NCI-H1694 treated with DMSO at 0.1 percent for 48 hours (cell line): ENCODE measurements around the gene TNIP1.
A peak's percentile ranks its signal among the peaks of the same experiment; 100 is the strongest.

Source experiments
- DNase-seq: peaks from one replicate; lab custom pipeline; 2025; lab: John Stamatoyannopoulos, UW

Gene TNIP1, protein sequence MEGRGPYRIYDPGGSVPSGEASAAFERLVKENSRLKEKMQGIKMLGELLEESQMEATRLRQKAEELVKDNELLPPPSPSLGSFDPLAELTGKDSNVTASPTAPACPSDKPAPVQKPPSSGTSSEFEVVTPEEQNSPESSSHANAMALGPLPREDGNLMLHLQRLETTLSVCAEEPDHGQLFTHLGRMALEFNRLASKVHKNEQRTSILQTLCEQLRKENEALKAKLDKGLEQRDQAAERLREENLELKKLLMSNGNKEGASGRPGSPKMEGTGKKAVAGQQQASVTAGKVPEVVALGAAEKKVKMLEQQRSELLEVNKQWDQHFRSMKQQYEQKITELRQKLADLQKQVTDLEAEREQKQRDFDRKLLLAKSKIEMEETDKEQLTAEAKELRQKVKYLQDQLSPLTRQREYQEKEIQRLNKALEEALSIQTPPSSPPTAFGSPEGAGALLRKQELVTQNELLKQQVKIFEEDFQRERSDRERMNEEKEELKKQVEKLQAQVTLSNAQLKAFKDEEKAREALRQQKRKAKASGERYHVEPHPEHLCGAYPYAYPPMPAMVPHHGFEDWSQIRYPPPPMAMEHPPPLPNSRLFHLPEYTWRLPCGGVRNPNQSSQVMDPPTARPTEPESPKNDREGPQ

DNA sequence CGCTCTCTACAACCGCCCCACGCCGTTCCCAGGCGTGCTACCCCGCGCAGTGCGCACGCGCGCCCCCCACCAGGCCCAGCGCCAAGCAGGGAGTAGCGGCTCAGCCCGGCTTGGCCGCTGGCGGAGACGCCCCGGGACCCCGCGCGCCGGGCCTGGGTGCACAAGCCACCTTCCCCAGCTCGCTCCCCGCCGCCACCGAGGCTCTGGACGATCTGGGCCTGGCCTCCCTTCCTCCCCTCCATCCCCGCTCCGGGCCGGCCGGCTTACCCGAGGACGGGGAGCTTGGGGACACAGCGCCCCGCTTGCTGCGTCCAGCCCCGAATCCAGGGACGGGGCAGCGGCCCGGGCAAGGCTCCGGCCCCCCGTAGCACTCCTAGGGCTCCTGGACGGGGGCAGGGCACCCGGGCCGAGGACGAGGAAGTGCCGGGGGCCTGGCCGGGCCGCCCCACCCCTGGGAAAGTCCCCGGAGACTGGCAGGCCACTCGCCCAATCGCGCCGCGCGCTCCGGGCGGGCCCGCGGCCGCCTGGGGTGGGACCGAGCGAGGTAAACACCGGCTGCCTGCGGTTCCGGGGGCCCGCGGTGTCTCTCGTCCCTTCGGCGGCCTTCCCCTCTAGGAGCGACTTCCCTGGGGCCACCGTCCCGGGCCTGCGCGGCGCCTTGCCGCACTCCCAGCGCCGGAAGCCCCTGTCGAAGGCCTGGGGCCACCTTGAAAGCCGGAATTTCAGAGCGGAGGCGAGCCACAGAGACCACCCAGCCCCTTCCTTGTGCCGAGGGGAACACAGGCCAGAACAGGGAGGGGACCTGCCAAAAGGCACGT is at the start of gene TNIP1:
Gene TNIP1, minus strand, starts transcription at position 422 of the 818 bp plus-strand sequence. CDS start 15,939 bp downstream, outside the sequence.
- DNase-seq, result peak; percentile 50

DNA sequence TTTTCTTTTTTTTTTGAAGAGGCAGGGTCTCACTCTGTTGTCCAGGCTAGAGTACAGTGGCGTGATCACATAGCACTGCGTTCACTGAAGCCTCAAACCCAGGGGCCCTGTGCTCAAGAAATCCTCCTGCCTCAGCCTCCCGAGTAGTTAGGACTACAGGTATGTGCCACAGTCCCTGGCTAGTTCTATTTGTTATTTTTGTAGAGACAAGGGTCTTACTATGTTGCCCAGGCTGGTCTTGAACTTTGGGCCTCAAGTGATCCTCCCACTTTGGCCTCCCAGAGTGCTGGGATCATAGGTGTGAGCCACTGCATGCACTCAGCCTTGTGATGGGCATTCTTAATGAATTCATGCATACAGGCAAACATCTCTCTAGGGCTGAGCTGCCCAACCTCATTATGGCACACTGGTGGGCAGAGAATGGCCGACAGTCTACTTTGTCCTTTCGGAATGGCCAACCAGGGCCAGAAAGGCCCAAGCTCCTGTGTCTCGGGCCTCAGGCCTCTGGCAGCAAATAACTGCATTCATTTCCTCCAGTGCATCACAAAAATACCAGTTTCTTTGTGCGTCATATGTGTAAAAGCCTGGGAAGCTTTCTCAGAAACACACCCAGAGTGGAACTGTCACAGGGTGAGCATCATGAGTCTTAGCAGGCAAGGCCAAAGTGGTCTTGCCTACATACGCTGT is 49.5 kb upstream of the TNIP1 start:
- DNase-seq, result no peak

DNA sequence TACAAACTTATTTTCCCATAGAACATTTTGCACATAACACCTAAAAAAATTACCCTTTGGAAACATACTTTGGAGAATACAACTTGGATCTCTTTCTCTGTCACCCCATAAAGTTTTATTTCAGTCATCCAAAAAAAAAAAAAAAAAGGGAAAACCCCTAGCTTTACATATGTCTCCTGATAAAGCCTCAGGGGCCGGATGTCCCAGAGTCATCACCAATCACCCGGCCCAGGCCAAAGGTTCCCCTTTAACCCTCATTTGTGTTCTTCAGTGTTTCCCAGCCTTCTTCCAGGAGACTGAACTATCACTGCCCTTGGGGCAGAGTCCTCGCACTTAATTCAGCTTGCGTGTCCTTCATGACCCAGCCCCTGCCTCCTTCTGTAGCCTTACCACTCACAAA is 48.0 kb upstream of the TNIP1 start:
- no peak for DNase-seq

DNA sequence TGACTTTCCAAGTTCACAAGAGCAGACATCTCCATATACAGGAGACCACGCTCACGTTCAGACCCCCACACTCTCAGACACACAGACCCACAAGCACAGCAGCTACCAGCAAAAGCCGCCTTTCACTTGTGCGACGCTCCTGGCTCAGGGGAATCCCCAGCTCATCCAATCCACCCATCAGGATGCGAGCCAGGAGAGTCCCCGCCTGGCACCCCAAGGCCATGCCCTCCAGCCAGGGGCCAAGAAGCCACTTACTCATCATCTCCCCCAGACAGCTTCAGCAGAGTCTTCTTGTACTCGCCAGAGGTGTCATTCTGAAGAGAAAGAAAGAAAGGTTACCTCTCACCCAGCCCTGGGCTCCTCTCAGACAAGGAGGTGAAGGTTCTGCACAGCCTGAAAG is 47.1 kb upstream of the TNIP1 start:
- DNase-seq, result no peak

- peak; percentile 2 for DNase-seq
These were observed 45.4 kb upstream of the TNIP1 start for GRCh38 chr5:151126199-151126645.

- DNase-seq, result no peak
These were observed 44.6 kb upstream of the TNIP1 start for GRCh38 chr5:151125421-151125820.

DNA sequence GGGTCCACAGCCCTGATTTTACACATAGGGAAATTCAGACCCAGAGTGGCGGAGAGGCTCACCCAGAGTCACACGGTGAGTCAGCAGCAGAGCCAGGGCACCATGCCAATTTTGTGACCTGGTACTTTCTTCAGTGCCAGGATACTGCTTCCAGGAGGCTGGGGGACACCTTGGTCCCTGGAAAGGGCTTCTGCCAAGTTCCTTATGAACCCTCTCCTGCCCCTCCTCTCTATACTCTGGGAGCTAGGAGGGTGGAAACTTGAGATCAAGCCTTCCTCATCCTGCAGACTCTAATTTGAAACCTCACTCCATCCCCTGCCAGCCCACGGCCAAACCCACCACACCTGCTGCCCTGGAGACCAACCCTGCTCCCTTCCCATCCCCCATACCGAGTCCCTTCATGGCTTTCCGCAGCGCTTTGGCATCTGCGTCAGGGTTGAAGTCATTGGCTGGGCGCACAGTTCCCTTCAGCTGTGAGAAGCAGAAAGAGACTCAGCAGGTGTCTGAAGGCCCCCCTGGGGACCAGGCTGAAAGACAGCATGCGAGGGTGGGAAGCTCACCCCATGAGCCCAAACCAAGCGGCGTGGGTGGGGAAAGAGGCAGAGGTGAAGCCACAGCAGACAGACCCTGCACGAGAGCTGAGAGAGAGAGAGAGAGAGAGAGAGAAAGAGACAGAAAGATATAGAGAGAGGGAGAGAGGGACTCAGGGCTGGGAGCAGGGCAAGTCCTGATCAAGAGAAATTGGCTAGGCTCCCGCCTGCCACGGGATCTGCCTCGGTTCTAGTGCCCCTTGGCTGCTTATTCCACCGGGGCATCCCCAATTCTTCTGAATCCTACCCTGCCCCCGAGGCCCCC is 43.3 kb upstream of the TNIP1 start:
- no peak for DNase-seq

GRCh38 chr5:151122828-151123227 is 42.0 kb upstream of the TNIP1 start:
- no peak for DNase-seq

DNA sequence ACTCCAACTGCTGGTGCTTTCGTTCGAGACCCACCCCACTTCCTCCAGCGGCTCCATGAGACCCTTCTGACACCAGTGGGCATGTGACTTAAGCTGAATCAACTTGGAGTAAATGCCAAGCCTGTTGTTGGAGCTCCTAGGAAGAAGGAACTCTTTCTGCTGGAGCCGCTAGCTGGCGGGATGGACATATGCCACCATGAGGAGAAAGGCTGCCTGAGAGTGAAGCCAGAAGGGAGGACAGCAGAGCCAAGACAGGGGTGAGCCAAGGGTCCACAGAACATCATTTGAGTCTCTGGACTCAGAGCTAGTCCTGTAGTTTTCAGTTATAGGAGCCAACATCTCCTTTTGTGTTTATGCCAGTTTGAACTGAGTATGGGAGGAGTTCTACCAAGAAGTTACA is 40.8 kb upstream of the TNIP1 start:
- no peak for DNase-seq

DNA sequence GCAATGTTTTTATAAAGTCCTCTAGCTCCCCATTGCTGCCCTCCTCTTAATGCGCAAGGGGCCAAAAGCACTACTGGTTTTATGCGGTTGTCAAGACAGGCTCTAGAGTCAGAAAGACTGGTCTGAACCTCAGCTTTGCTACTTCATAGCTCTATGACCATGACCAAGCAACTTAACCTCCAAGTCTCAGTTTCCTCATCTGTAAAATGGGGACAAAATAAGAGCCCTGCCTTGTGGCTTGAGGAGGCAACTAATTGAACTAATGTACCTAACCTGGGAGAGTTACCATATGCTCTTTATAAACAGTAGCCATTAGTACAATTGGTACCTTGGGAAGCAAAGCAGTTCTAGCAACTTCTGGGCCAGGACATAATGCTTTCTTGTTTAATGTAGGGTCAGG is 40.3 kb upstream of the TNIP1 start:
- DNase-seq, result no peak

DNA sequence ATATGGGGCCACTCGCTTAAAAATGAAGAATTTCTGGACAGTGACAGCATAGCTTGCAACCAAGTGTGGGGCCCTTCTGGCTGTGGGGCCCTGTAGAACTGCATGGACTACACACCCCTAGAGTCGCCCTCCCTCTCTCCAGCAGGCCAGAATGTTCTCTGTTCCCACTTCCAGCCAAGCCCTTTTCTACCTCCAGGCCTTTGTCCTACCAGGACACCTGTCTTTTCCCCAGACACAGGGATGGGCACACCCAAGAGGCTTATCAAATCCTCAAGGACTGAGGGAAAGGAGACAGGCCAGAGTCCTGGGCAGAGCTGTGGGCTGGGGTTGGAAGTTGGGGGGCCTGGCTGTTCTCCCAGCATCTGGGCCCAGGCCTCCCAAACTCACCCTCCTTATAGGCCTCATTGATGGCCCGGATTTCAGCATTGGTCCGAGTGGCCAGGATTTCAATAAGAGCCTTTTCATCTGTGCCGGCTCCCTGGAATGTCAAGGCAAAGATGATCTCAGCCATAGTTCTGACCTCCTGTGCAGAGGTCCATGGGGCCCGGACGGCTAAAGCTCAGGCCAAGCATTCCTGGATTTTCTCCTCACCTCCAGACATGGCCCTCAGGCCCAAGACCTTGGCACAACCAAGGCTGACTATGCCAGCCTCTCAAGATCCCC is 38.2 kb upstream of the TNIP1 start:
- DNase-seq, result no peak

DNA sequence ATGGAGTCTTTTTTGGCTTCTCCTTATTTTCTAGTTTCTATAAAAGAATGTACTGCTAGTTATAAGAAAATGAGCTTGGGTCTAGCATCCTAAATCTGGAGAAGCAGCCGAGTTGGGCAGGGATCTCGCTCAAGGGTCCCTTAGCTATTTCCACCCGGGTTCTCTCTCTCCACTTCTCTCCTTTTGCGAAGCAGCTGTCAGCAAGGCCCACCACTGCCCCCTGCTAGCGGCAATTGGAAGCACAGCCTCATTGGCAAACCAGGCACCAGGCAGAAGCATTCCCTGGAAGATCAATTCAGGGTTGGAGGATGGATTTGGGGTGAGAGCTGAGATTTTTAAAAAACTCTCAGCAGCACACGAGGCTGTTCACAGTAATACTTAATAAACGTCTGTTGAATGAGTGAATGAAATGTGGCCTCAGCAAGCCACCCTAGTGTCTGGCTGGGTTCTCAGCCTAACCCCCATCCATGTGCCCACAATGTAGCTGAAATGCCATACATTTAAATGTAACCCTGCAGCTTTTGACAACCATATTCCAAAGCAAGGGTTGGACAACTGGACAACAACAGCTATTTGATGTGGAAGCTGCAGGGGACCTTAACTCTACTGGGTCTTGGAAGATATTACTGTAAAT is 34.6 kb upstream of the TNIP1 start:
- peak; percentile 12 for DNase-seq

GRCh38 chr5:151113651-151114050 is 32.8 kb upstream of the TNIP1 start:
- no peak for DNase-seq

- DNase-seq, result no peak
These were observed 30.2 kb upstream of the TNIP1 start for GRCh38 chr5:151110992-151111391.

DNA sequence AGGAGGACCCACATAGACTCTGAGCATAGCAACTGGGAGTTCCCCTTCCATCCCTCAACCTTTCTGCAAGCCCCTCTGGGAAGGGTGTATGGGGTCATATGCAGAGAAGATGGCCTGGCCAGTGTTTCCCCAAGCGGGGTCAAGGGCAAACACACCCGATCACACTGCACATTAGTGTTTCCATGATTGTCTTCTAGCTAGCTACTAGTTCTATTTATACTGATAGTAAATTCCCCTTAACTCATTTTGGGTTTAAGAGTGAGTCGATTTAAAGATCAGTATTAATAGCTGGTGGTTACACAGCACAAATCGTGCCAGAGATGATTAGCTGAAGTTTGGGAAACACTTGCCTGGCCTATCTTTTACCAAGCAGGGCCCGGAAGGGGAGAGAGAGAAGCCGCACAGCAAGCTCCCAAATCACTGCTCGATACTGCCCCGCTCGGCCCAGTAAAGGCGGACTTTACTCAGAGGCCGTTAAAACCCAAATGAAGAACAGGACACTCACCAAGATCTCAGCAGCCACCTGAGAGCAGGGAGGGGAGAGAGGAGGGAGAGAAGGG is 29.4 kb upstream of the TNIP1 start:
- no peak for DNase-seq

GRCh38 chr5:151108566-151108965 is 27.7 kb upstream of the TNIP1 start:
- no peak for DNase-seq

DNA sequence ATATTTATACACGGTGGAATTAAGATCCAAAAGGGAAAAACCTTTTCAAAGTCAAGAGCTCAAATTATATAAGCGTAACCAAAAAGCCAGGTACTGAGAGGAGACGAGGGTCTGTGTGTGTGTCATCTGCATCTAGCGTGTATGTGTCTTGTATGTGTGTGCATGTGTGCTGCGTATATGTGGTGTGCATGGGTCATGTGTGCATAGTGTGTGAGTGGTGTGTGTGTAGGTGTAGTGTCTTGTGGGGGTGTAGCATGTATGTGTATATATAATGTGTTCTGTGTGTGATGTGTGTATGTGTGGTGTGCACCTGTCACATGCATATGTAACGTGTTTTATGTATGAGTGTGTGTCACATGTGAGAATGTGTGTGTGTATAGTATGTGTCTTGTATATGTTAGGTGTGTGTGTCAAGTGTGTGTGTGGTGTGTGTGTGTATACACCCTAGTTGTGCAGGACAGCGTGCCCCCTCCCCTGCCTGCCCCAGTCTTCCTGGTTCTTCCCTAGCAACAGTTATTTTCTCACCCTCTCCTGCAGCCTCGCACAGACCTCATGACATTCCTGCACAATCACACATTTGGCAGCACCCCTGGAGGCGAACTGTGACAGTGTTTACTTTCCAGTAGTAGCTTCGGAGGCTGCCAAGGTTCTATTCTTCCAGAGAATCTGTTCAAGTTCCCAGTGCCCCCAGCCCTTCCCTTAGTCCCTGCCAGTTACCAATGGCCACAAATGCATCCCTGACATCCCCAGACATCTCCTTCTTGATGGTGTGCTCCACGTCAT is 27.1 kb upstream of the TNIP1 start:
- DNase-seq, result no peak

GRCh38 chr5:151107084-151107483 is 26.2 kb upstream of the TNIP1 start:
- no peak for DNase-seq

DNA sequence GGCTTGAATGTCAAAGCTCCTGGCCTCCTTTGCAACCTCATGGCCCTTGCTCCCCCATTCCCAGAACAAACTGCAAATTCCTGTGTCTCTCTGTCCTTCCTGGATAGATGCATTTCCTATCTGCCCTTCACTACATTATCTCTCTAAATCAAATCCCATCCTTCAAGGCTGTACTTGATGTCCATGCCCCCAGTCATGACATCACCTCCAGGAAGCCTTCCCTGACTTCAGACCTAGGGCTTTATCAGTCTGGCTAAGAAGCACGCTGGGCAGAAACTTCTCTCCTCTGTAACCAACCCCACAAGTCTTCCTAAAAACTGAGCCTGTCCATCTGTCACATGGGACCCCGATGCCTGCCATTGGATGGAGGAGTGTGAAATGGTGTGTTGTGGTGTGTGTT is 25.7 kb upstream of the TNIP1 start:
- no peak for DNase-seq
